GM06990 (cell line): ENCODE results near the gene TBC1D17.

Experiments
- DNase-seq: peaks from one replicate; pipeline ENCODE4 v3.0.0-alpha.2; 2011; ENCODE audit not compliant: insufficient read length; ENCODE audit errors: extremely low read depth
- H3K27me3 ChIP-seq: replicated peaks from 2 replicates; pipeline ENCODE4 v1.6.0; 2011; ENCODE audit warnings: low read length; ENCODE audit not compliant: control insufficient read depth, insufficient read depth
- H3K36me3 ChIP-seq: 2 replicates; pipeline ENCODE4 v1.5.1; 2011; ENCODE audit warnings: low read length; ENCODE audit not compliant: control insufficient read depth, insufficient read depth
- H3K4me3 ChIP-seq: replicated peaks from 2 replicates; pipeline ENCODE4 v1.5.1; 2011; ENCODE audit warnings: low read depth, mild to moderate bottlenecking, control low read depth, low read length
- TF ChIP-seq, protein P1 (sequence below): IDR thresholded peaks from 2 replicates; pipeline ENCODE4 v1.5.1; 2011; ENCODE audit warnings: low read length, control low read depth, mild to moderate bottlenecking, inconsistent platforms; ENCODE audit not compliant: insufficient read depth, poor library complexity, severe bottlenecking

Gene TBC1D17

DNA sequence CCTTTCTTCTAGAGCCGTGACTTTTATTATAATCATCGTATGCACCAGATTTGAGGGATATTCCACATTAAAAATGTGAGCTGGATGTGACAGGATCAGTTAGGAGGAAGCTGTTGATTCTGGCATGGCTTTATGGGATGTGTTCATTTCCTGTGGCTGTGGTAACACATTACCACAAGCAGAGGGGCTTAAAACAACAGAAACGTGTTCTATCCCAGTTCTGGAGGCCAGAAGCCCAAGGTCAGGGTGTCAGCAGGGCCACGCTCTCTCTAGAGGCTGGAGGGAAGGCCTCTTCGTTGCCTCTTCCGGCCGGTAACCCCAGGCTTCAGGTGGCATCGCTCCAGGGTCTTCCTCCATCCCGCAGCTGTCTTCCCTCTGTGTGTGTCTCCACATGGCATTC, 44.9 kb upstream of the TBC1D17 start:
- Histone ChIP-seq H3K27me3 (no peaks in the 10 kb centered on the region), H3K36me3 (peaks cover 44% of the 10 kb centered on the region), H3K4me3 (no peak overlapping the region)
- TF ChIP-seq, protein P1, sequence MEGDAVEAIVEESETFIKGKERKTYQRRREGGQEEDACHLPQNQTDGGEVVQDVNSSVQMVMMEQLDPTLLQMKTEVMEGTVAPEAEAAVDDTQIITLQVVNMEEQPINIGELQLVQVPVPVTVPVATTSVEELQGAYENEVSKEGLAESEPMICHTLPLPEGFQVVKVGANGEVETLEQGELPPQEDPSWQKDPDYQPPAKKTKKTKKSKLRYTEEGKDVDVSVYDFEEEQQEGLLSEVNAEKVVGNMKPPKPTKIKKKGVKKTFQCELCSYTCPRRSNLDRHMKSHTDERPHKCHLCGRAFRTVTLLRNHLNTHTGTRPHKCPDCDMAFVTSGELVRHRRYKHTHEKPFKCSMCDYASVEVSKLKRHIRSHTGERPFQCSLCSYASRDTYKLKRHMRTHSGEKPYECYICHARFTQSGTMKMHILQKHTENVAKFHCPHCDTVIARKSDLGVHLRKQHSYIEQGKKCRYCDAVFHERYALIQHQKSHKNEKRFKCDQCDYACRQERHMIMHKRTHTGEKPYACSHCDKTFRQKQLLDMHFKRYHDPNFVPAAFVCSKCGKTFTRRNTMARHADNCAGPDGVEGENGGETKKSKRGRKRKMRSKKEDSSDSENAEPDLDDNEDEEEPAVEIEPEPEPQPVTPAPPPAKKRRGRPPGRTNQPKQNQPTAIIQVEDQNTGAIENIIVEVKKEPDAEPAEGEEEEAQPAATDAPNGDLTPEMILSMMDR: no peak
- DNase-seq: no peak

DNA sequence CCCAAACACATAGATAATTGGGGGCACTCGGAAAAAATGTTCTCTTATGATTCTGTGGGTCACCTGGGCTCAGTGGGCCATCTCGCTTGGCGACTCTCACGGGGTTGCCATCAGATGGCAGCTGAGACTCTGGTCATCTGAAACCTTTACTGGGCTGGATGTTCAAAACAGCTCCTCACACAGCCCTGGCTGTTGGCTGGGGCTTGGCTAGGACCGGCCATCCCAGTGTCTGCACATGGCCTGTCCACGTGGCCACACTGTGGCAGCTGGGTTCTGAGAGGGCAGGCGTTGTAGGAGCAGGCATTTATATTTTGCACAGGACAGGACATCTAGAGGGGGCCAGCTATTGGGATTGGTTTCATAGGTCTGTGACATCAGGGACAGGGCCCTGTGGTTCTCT, 43.9 kb upstream of the TBC1D17 start:
- H3K36me3 ChIP-seq: peaks cover 45% of the 10 kb centered on the region
- H3K27me3 ChIP-seq: no peaks in the 10 kb centered on the region
- H3K4me3 ChIP-seq: no peak overlapping the region
- DNase-seq: no peak
- TF ChIP-seq, protein P1: no peak

DNA sequence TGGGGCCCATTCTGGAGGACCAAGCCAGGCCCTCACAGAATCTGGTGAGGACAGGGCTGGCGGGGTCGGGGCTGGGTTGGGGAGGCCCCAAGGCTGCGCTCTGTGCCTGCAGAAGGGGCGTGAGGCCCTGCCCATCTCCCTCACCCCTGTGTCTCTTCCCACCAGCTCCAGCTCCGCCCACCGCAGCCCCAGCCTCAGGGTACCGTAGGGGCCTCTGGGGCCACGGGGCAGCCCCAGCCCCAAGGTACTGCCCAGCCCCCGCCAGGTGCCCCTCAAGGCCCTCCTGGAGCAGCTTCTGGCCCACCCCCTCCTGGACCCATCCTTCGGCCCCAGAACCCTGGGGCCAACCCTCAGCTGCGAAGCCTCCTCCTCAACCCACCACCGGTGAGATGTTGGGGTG, 41.9 kb upstream of the TBC1D17 start:
- no peak for DNase-seq
- TF ChIP-seq, protein P1: no peak

DNA sequence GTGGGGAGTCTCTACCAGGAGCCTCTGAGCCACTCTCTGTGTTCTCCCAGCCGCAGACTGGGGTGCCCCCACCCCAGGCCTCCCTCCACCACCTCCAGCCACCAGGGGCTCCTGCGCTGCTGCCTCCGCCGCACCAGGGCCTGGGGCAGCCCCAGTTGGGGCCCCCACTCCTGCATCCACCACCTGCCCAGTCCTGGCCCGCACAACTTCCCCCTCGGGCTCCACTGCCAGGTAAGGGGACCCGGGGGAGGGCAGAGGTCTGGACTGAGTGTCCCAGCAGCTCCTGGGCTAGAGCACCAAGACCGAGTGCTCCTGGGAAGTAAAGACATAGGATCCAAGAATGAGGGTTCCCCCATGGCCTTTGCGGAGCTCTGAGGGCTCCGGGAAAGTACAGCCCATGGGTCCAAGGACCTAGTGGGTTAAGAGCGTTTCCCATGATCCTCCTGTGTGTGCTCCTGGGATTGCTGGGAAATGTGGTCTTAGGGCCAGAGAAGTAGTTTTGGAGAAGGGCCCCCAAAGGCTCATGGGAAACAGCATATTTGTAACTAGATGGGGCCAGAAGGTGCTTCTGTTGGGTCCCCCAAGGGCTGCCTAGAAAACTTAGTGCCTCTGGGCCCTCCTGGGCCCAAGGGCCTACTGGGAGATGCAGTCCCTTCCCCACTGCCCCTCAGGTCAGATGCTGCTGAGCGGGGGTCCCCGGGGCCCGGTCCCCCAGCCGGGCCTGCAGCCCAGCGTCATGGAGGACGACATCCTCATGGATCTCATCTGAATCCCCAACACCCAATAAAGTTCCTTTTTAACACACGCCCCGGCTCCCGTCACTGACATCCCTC, 41.1 kb upstream of the TBC1D17 start:
- no peak for DNase-seq
- TF ChIP-seq, protein P1: no peak
- H3K27me3 ChIP-seq: no peaks in the 10 kb centered on the region
- H3K4me3 ChIP-seq: no peak overlapping the region
- peaks cover 45% of the 10 kb centered on the region for H3K36me3 ChIP-seq

More for the DNA sequence above, 41.9 kb upstream of the TBC1D17 start:
- H3K27me3 ChIP-seq: no peaks in the 10 kb centered on the region
- no peak overlapping the region for H3K4me3 ChIP-seq
- peaks cover 49% of the 10 kb centered on the region for H3K36me3 ChIP-seq

DNA sequence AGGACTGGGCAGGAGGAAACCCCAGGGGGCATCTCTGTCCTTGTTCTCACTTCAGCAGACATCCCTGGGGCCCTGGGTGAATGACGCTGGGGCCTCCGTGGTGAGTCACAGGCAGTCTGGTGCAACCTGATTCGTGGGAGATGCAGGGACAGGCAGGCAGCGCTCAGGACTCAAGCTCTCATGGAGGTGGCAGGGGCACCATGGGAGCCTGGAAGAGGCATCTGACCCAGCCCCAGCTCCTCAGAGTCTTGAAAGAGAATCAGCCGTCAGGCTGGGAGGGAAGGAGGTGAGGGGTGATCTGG, 40.5 kb upstream of the TBC1D17 start:
- DNase-seq: no peak
- H3K27me3 ChIP-seq: no peaks in the 10 kb centered on the region
- TF ChIP-seq, protein P1: no peak
- H3K36me3 ChIP-seq: peaks cover 43% of the 10 kb centered on the region
- no peak overlapping the region for H3K4me3 ChIP-seq
